HL-60 (cell line): ENCODE results near the gene EPHB2.

Experiments
- DNase-seq, 2 experiments: peaks; one replicate each; pipeline ENCODE4 v3.0.0-alpha.2; 2010 to 2020; ENCODE audit warnings: low read depth in 1 of 2, low spot score in 1 of 2
- H3K27ac ChIP-seq: fragments of 250-450 bp; sonication (Bioruptor Pico); replicated peaks from 2 replicates; pipeline ENCODE4 v1.5.1; 2020; ENCODE audit warnings: mild to moderate bottlenecking, moderate library complexity
- H3K27me3 ChIP-seq: fragments of 250-450 bp; sonication (Bioruptor Pico); 2 replicates; pipeline ENCODE4 v1.5.1; 2021; ENCODE audit warnings: mild to moderate bottlenecking, moderate library complexity; ENCODE audit not compliant: insufficient read depth, poor library complexity, severe bottlenecking
- H3K4me3 ChIP-seq: replicated peaks from 2 replicates; pipeline ENCODE4 v1.5.1; 2011; ENCODE audit warnings: mild to moderate bottlenecking, control low read depth, low read length; ENCODE audit not compliant: insufficient read depth
- CTCF ChIP-seq: IDR thresholded peaks from one replicate; pipeline ENCODE4 v1.5.1; 2011; ENCODE audit warnings: low read length, control low read depth, inconsistent platforms; ENCODE audit not compliant: insufficient read depth
- GABPA ChIP-seq: IDR thresholded peaks from 2 replicates; pipeline ENCODE4 v1.6.1; 2012; ENCODE audit warnings: low read depth
- POLR2AphosphoS5 ChIP-seq: IDR thresholded peaks from 2 replicates; pipeline ENCODE4 v1.6.1; 2012; ENCODE audit warnings: low read depth
- REST ChIP-seq: IDR thresholded peaks from 2 replicates; pipeline ENCODE4 v1.6.1; 2012; ENCODE audit warnings: low read depth; ENCODE audit not compliant: insufficient replicate concordance
- SPI1 ChIP-seq: IDR thresholded peaks from 2 replicates; pipeline ENCODE4 v1.6.1; 2012; ENCODE audit warnings: low read depth, mild to moderate bottlenecking, borderline replicate concordance

The EPHB2 gene

GRCh38 chr1:22876359-22877111, 165.9 kb downstream of the EPHB2 start:
- DNase-seq, result no peak
- TF ChIP-seq REST (no peak), SPI1 (no peak), CTCF (no peak), GABPA (no peak), POLR2AphosphoS5 (no peak)
- H3K27me3 ChIP-seq, result peaks cover 6% of the 10 kb centered on the region
- H3K4me3 ChIP-seq, result no peak overlapping the region
- H3K27ac ChIP-seq, result no peak overlapping the region

- H3K27me3 ChIP-seq, result peaks cover 6% of the 10 kb centered on the region
Measured at GRCh38 chr1:22877112-22877915, 166.7 kb downstream of the EPHB2 start.

More at GRCh38 chr1:22877112-22877915, 166.7 kb downstream of the EPHB2 start:
- DNase-seq, result no peak
- H3K4me3 ChIP-seq, result no peak overlapping the region
- H3K27ac ChIP-seq, result no peak overlapping the region
- TF ChIP-seq REST (no peak), CTCF (no peak), SPI1 (no peak), POLR2AphosphoS5 (no peak), GABPA (no peak)
